Cardiac fibroblast (primary cell): ENCODE results near the gene TTC16.

Experiments used
- DNase-seq, 2 donors: peaks; one replicate each; pipeline versions ENCODE4 v3.0.0 to v3.0.0-alpha.2; 2010; ENCODE audit warnings: low read depth in 2 of 2
- H3K4me3 ChIP-seq, 2 donors: replicated peaks in 1 of 2; 1 replicate in 1 of 2; 2 replicates in 1 of 2; pipeline ENCODE4 v1.5.1; 2011; ENCODE audit warnings: low read depth in 2 of 2, low read length in 2 of 2, mild to moderate bottlenecking in 2 of 2, moderate library complexity in 1 of 2
- TF ChIP-seq, protein P1 (sequence below): IDR thresholded peaks from one replicate; pipeline ENCODE4 v1.5.1; 2011; ENCODE audit warnings: low read depth, mild to moderate bottlenecking, low read length, inconsistent platforms

The TTC16 gene

DNA sequence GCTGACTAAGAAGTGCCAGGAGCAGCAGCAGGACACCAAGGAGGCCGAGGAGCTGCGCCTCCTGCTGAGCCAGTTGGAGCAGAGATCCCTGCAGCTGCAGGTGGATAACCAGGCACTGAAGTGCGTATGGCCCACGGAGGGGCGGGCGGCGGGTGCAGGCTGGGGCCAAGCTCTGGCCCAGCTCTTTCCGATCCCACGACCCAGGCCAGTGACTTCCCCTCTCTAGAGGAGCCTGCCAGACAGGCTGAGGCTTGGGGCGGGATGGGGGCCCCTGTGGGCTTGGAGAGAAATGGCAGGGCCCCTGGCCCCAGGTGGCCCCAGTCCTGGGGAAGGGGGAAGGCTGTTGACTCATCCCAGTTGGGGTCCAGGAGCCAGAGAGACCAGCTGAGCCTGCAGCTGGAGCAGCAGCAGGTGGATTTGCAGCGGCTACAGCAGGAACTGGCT lies 4.0 kb upstream of the TTC16 start:
- TF ChIP-seq, protein P1, sequence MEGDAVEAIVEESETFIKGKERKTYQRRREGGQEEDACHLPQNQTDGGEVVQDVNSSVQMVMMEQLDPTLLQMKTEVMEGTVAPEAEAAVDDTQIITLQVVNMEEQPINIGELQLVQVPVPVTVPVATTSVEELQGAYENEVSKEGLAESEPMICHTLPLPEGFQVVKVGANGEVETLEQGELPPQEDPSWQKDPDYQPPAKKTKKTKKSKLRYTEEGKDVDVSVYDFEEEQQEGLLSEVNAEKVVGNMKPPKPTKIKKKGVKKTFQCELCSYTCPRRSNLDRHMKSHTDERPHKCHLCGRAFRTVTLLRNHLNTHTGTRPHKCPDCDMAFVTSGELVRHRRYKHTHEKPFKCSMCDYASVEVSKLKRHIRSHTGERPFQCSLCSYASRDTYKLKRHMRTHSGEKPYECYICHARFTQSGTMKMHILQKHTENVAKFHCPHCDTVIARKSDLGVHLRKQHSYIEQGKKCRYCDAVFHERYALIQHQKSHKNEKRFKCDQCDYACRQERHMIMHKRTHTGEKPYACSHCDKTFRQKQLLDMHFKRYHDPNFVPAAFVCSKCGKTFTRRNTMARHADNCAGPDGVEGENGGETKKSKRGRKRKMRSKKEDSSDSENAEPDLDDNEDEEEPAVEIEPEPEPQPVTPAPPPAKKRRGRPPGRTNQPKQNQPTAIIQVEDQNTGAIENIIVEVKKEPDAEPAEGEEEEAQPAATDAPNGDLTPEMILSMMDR: no peak
- no peak for DNase-seq
- H3K4me3 ChIP-seq: no peak overlapping the region

DNA sequence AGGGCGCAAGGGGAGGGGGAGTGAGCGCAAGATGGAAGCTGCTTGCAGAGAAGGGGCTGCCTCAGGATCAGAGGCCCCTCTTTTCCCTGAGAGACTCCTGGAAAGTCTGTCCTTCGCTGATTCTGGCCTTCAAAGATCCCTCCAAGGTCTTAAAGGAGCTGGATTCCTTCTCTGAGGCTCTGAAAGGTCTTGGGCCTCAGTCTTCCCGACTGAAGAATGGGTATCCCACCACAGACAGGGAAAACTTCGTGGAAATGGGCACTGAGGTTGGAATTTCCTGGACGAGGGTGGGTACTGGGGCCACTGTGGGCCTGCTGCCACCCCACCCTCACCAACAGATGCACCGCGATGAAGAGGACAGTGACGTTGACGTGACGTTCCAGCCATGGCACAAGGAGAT lies 3.5 kb upstream of the TTC16 start:
- TF ChIP-seq, protein P1: no peak
- no peak overlapping the region for H3K4me3 ChIP-seq
- no peak for DNase-seq

DNA sequence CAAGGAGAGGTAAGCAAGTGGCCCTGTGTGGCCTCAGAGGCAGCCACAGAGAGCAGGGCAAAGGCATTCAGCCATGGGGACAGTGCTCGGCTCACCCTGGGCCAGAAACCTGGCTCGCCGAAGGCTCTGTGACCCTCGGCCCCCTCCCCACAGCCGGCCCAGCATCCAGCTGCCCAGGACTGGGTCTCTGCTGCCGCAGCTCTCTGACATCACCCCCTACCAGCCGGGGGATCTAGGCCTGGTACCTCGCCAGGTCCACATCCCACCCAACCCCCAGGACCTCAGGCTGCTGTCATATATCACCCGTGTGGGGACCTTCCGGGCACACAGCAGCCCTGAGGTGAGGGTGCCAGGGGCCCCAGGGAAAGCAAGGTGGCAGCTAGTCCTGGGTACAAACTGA lies 3.0 kb upstream of the TTC16 start:
- TF ChIP-seq, protein P1: no peak
- DNase-seq: no peak
- no peak overlapping the region for H3K4me3 ChIP-seq

DNA sequence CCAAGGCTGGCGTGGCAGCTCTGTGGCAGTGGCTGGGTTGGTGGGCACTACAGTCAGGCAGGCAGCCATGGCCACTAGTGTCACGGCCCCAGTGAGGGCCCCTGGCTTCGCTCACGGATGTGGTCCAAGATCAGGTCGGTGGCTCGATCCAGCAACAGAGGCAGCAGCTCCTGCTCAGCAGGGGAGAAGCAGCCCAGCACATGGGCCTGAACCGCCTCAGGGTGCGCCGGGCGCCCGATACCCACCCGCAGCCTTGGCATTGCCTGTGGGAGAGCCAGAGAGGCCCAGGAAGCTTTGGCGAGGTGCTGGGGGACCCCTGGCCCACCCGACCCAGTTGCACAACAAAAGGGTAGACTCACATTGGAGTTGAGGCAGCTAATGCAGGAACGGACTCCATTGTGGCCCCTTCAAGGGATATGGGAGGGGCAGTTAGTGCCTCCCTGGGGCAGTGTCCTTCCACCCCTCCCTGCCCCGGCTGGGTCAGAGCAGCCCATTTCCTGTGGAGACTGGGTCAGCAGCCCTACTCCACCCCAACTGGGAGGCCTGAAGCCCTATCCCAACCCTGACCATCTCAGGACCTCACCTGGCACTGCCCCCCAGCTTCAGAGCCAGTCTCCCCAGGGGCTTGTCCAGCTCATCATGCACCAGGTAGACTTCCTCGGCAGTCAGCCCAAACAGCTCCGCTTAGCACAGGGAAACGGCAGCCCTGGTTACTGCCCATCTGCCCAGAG lies 1.7 kb upstream of the TTC16 start:
- no peak for DNase-seq
- TF ChIP-seq, protein P1: no peak
- H3K4me3 ChIP-seq: peak overlapping the region; percentile 88 to 89

DNA sequence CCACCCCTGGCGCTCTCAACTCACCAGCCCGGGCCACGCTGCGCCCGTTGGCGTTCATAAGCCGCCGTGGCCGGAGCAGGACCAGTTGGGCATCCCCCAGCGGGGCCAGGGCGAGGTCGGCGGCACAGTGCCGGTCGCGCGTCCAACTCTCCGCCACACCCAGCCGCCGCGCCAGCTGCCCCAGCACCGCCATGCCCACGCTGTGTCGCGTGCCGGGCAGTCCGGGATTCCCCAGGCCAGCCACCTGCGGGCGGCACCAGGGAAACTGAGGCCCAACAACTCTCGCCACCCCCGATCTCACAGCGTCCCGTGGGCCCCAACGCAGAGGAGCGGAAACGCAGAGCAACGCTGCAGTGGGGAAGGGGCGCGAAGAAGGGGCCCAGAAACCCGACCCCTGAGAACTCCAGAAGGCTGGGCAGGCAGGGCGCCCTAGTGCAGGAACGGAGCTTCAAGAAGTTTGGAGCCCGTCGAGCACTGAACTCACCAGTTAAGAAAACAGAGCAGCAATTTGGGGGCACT lies 869 bp upstream of the TTC16 start:
- DNase-seq: no peak
- TF ChIP-seq, protein P1: no peak
- peak overlapping the region; percentile 88 to 89 for H3K4me3 ChIP-seq

DNA sequence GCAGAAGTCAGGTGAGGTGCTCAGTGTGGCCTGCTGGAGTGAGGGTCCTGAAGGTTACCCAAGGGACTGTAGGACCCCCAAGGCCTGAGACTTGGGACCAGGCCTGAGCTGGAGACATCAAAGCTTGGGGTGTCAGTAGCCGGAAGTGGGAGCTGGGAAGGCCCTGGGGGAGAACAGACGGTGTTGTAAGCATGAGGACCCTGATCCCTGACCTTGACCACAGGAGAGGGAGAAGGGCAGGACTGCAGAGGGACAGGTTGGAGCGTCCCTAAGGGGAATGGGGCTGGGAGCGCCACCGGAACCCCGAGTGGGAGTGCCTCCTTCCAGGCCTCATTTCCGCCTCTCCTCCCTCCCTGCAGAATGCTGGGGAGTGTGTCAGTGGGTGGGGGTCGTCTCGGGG lies 533 bp downstream of the TTC16 start:
- no peak for DNase-seq
- H3K4me3 ChIP-seq: no peak overlapping the region
- TF ChIP-seq, protein P1: no peak

DNA sequence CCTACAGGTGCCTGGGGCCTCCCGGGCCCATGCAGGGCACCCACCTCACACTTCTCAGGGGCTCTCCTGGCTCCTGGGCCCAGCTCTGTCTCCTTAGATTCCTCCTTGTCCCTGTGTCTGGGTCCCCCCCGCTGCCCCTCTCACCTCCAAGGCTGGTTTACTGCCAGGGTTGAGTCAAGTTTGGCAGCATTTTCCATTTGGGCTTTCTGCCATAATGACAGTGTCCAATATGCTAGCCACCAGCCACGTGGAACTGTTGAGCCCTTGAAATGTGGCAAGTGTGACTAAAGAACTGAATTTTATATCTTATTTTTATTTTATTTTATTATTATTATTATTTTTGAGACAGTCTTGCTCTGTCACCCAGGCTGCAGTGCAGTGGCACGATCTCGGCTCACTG lies 1.9 kb downstream of the TTC16 start:
- no peak overlapping the region for H3K4me3 ChIP-seq
- DNase-seq: no peak
- TF ChIP-seq, protein P1: no peak
